ENCODE data around the gene DCX.

The DCX gene

GRCh38 chrX:111407948-111408347 is 4.0 kb downstream of the DCX start:
- Histone ChIP-seq H3K79me1 (ENCODE audit: low read depth, low read length) (no peaks in the 10 kb centered on the region), H3K4me1 (ENCODE audit: control insufficient read depth in 2 of 2, insufficient read depth in 1 of 2, low read depth in 1 of 2, low read length in 2 of 2) (peaks cover 0 to 11% of the 10 kb centered on the region in 2 donors), H2AFZ (ENCODE audit: low read length) (no peak overlapping the region), H2BK12ac (ENCODE audit: low read length) (no peak overlapping the region), H2BK120ac (ENCODE audit: low read depth, low read length) (no peak overlapping the region), H3K27ac (replicated peaks; ENCODE audit: low read length) (no peak overlapping the region), H3K9ac (ENCODE audit: low read depth, low read length, poor library complexity) (no peak overlapping the region), H3K27me3 (ENCODE audit: control insufficient read depth in 3 of 3, insufficient read depth in 3 of 3, low read depth in 1 of 3, low read length in 3 of 3) (peaks cover 0 to 5% (median 0%) of the 10 kb centered on the region in 3 experiments), H2AK5ac (ENCODE audit: low read depth, low read length) (no peak overlapping the region), H3K4me3 (ENCODE audit: low read length in 2 of 2) (no peak overlapping the region), H3K4ac (ENCODE audit: low read length) (no peak overlapping the region), H2BK5ac (ENCODE audit: low read length) (no peak overlapping the region), H3K23ac (ENCODE audit: low read depth, low read length, poor library complexity) (no peak overlapping the region), H3K36me3 (replicated peaks in 1 of 2; ENCODE audit: control insufficient read depth in 2 of 2, insufficient read depth in 2 of 2, low read length in 2 of 2) (peaks cover 0 to 2% of the 10 kb centered on the region in 2 donors), H4K8ac (ENCODE audit: low read depth, low read length) (no peak overlapping the region), H3K4me2 (ENCODE audit: insufficient read depth, low read length, poor library complexity, severe bottlenecking) (no peak overlapping the region), H2BK15ac (ENCODE audit: low read length) (no peak overlapping the region), H3K18ac (ENCODE audit: low read length) (no peak overlapping the region), H4K91ac (ENCODE audit: low read depth, low read length, poor library complexity) (no peak overlapping the region), H3K14ac (ENCODE audit: low read length) (no peak overlapping the region), H3K9me3 (replicated peaks in 1 of 2; ENCODE audit: control insufficient read depth in 2 of 2, insufficient read depth in 1 of 2, low read depth in 1 of 2, low read length in 2 of 2) (no peaks in the 10 kb centered on the region)
- WGBS, 2 donors (ENCODE audit: extremely low coverage in 2 of 2, insufficient read length in 2 of 2, insufficient replicate concordance in 1 of 2): no CpG with 5 or more reads among the region's 3 CpGs
- DNase-seq (ENCODE audit: low spot score): no peak

- no peak overlapping the region for H3K9ac ChIP-seq (ENCODE audit: low read depth, low read length, poor library complexity)
- no peaks in the 10 kb centered on the region for H3K4me1 ChIP-seq (ENCODE audit: control insufficient read depth in 2 of 2, insufficient read depth in 1 of 2, low read depth in 1 of 2, low read length in 2 of 2)
- no peak overlapping the region for H4K8ac ChIP-seq (ENCODE audit: low read depth, low read length)
- WGBS, 2 donors (ENCODE audit: extremely low coverage in 2 of 2, insufficient read length in 2 of 2, insufficient replicate concordance in 1 of 2): no CpG with 5 or more reads among the region's 2 CpGs
- H3K23ac ChIP-seq (ENCODE audit: low read depth, low read length, poor library complexity): no peak overlapping the region
- no peak overlapping the region for H4K91ac ChIP-seq (ENCODE audit: low read depth, low read length, poor library complexity)
- no peak overlapping the region for H3K4me3 ChIP-seq (ENCODE audit: low read length in 2 of 2)
- no peak overlapping the region for H2AK5ac ChIP-seq (ENCODE audit: low read depth, low read length)
- H3K36me3 ChIP-seq (replicated peaks in 1 of 2; ENCODE audit: control insufficient read depth in 2 of 2, insufficient read depth in 2 of 2, low read length in 2 of 2): no peaks in the 10 kb centered on the region
- H2BK5ac ChIP-seq (ENCODE audit: low read length): no peak overlapping the region
- H3K4me2 ChIP-seq (ENCODE audit: insufficient read depth, low read length, poor library complexity, severe bottlenecking): no peak overlapping the region
- no peaks in the 10 kb centered on the region for H3K9me3 ChIP-seq (replicated peaks in 1 of 2; ENCODE audit: control insufficient read depth in 2 of 2, insufficient read depth in 1 of 2, low read depth in 1 of 2, low read length in 2 of 2)
- peaks cover 0 to 2% (median 0%) of the 10 kb centered on the region in 3 experiments for H3K27me3 ChIP-seq (ENCODE audit: control insufficient read depth in 3 of 3, insufficient read depth in 3 of 3, low read depth in 1 of 3, low read length in 3 of 3)
- no peak overlapping the region for H3K27ac ChIP-seq (replicated peaks; ENCODE audit: low read length)
- H2AFZ ChIP-seq (ENCODE audit: low read length): no peak overlapping the region
- H2BK120ac ChIP-seq (ENCODE audit: low read depth, low read length): no peak overlapping the region
- H3K79me1 ChIP-seq (ENCODE audit: low read depth, low read length): no peaks in the 10 kb centered on the region
- H3K4ac ChIP-seq (ENCODE audit: low read length): no peak overlapping the region
- DNase-seq (ENCODE audit: low spot score): no peak
- H3K14ac ChIP-seq (ENCODE audit: low read length): no peak overlapping the region
- H3K18ac ChIP-seq (ENCODE audit: low read length): no peak overlapping the region
- no peak overlapping the region for H2BK12ac ChIP-seq (ENCODE audit: low read length)
- no peak overlapping the region for H2BK15ac ChIP-seq (ENCODE audit: low read length)
Observed at GRCh38 chrX:111402344-111402743, 9.6 kb downstream of the DCX start.

DNA sequence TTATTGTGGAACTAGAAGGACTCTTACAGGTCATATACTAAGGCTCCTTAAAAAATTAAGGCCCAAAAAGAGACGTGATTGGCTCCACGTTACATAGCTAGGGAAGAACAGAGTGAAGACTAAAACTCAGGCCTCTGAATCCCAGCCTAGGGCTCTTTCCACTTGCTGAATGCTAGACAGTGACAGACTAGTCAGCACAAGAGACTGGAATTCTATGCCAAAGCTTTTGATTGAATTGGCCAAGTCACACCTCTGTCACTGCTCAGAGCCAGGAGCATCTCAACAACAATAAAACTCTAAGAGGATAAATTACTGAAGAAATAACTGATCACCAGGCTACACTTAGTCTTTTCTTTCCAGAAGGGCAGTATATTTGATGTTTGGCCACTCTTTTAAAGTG is 16.8 kb downstream of the DCX start:
- WGBS, 2 donors (ENCODE audit: extremely low coverage in 2 of 2, insufficient read length in 2 of 2, insufficient replicate concordance in 1 of 2): no CpG with 5 or more reads among the region's 2 CpGs

GRCh38 chrX:111394569-111394968 is 17.4 kb downstream of the DCX start:
- no peak overlapping the region for H3K4ac ChIP-seq (ENCODE audit: low read length)
- H3K23ac ChIP-seq (ENCODE audit: low read depth, low read length, poor library complexity): no peak overlapping the region
- H3K79me1 ChIP-seq (ENCODE audit: low read depth, low read length): no peaks in the 10 kb centered on the region
- H4K91ac ChIP-seq (ENCODE audit: low read depth, low read length, poor library complexity): no peak overlapping the region
- H3K18ac ChIP-seq (ENCODE audit: low read length): no peak overlapping the region
- no peak overlapping the region for H3K27ac ChIP-seq (replicated peaks; ENCODE audit: low read length)
- no peak overlapping the region for H4K8ac ChIP-seq (ENCODE audit: low read depth, low read length)
- no peaks in the 10 kb centered on the region for H3K36me3 ChIP-seq (replicated peaks in 1 of 2; ENCODE audit: control insufficient read depth in 2 of 2, insufficient read depth in 2 of 2, low read length in 2 of 2)
- no peaks in the 10 kb centered on the region for H3K9me3 ChIP-seq (replicated peaks in 1 of 2; ENCODE audit: control insufficient read depth in 2 of 2, insufficient read depth in 1 of 2, low read depth in 1 of 2, low read length in 2 of 2)
- H3K27me3 ChIP-seq (ENCODE audit: control insufficient read depth in 3 of 3, insufficient read depth in 3 of 3, low read depth in 1 of 3, low read length in 3 of 3): peaks cover 0 to 3% (median 0%) of the 10 kb centered on the region in 3 experiments
- H3K4me3 ChIP-seq (ENCODE audit: low read length in 2 of 2): no peak overlapping the region
- no peaks in the 10 kb centered on the region for H3K4me1 ChIP-seq (ENCODE audit: control insufficient read depth in 2 of 2, insufficient read depth in 1 of 2, low read depth in 1 of 2, low read length in 2 of 2)
- H2AFZ ChIP-seq (ENCODE audit: low read length): no peak overlapping the region
- no peak overlapping the region for H2BK15ac ChIP-seq (ENCODE audit: low read length)
- H2BK5ac ChIP-seq (ENCODE audit: low read length): no peak overlapping the region
- H2BK120ac ChIP-seq (ENCODE audit: low read depth, low read length): no peak overlapping the region
- no peak overlapping the region for H3K4me2 ChIP-seq (ENCODE audit: insufficient read depth, low read length, poor library complexity, severe bottlenecking)
- DNase-seq (ENCODE audit: low spot score): no peak
- WGBS, 2 donors (ENCODE audit: extremely low coverage in 2 of 2, insufficient read length in 2 of 2, insufficient replicate concordance in 1 of 2): no CpG with 5 or more reads among the region's 1 CpG
- no peak overlapping the region for H3K9ac ChIP-seq (ENCODE audit: low read depth, low read length, poor library complexity)
- H2BK12ac ChIP-seq (ENCODE audit: low read length): no peak overlapping the region
- no peak overlapping the region for H2AK5ac ChIP-seq (ENCODE audit: low read depth, low read length)
- no peak overlapping the region for H3K14ac ChIP-seq (ENCODE audit: low read length)

More for the DNA sequence above, 16.8 kb downstream of the DCX start:
- H3K14ac ChIP-seq (ENCODE audit: low read length): no peak overlapping the region
- no peak for DNase-seq (ENCODE audit: low spot score)
- H3K4ac ChIP-seq (ENCODE audit: low read length): no peak overlapping the region
- no peak overlapping the region for H4K8ac ChIP-seq (ENCODE audit: low read depth, low read length)
- H2BK15ac ChIP-seq (ENCODE audit: low read length): no peak overlapping the region
- no peak overlapping the region for H2AFZ ChIP-seq (ENCODE audit: low read length)
- H4K91ac ChIP-seq (ENCODE audit: low read depth, low read length, poor library complexity): no peak overlapping the region
- H3K23ac ChIP-seq (ENCODE audit: low read depth, low read length, poor library complexity): no peak overlapping the region
- H3K4me1 ChIP-seq (ENCODE audit: control insufficient read depth in 2 of 2, insufficient read depth in 1 of 2, low read depth in 1 of 2, low read length in 2 of 2): no peaks in the 10 kb centered on the region
- no peak overlapping the region for H3K4me3 ChIP-seq (ENCODE audit: low read length in 2 of 2)
- no peak overlapping the region for H3K9ac ChIP-seq (ENCODE audit: low read depth, low read length, poor library complexity)
- H2BK12ac ChIP-seq (ENCODE audit: low read length): no peak overlapping the region
- no peaks in the 10 kb centered on the region for H3K36me3 ChIP-seq (replicated peaks in 1 of 2; ENCODE audit: control insufficient read depth in 2 of 2, insufficient read depth in 2 of 2, low read length in 2 of 2)
- H2AK5ac ChIP-seq (ENCODE audit: low read depth, low read length): no peak overlapping the region
- H2BK5ac ChIP-seq (ENCODE audit: low read length): no peak overlapping the region
- no peaks in the 10 kb centered on the region for H3K9me3 ChIP-seq (replicated peaks in 1 of 2; ENCODE audit: control insufficient read depth in 2 of 2, insufficient read depth in 1 of 2, low read depth in 1 of 2, low read length in 2 of 2)
- H3K79me1 ChIP-seq (ENCODE audit: low read depth, low read length): no peaks in the 10 kb centered on the region
- H3K4me2 ChIP-seq (ENCODE audit: insufficient read depth, low read length, poor library complexity, severe bottlenecking): no peak overlapping the region
- H2BK120ac ChIP-seq (ENCODE audit: low read depth, low read length): no peak overlapping the region
- H3K27ac ChIP-seq (replicated peaks; ENCODE audit: low read length): no peak overlapping the region
- H3K27me3 ChIP-seq (ENCODE audit: control insufficient read depth in 3 of 3, insufficient read depth in 3 of 3, low read depth in 1 of 3, low read length in 3 of 3): peaks cover 0 to 3% (median 0%) of the 10 kb centered on the region in 3 experiments
- H3K18ac ChIP-seq (ENCODE audit: low read length): no peak overlapping the region

Data from neuronal stem cell (in vitro differentiated cells).